Umbilical cord (tissue), 1 donor: Measurements from ENCODE around the gene STAM. TPM values are rescaled to one million over a fixed set of nuclear protein-coding genes. Genes with fewer than 3 reads are reported as not detected.

Experiments
- total RNA-seq: library from RNA; depleted of rRNA; stranded (reverse); fragments of >200 nt; gene quantifications from one replicate; pipeline ENCODE4 v1.2.3, GENCODE V29; 2014; ENCODE audit warnings: low replicate concordance; ENCODE audit not compliant: insufficient read depth

STAM gene
- total RNA-seq, 1 donor from 2014 or later = 14.7 TPM

Other genes starting within 250 kb of the STAM start
- gene ST8SIA6, start 189.6 kb upstream of the STAM start, total RNA-seq = 4.3 TPM
- 47.2 TPM for gene HACD1, start 26.8 kb upstream of the STAM start, total RNA-seq
- gene TMEM236, start 108.0 kb downstream of the STAM start, total RNA-seq = 1.2 TPM
- 25.3 TPM for gene MRC1, start 165.2 kb downstream of the STAM start, total RNA-seq